ENCODE data around the gene UCHL5.

DNA sequence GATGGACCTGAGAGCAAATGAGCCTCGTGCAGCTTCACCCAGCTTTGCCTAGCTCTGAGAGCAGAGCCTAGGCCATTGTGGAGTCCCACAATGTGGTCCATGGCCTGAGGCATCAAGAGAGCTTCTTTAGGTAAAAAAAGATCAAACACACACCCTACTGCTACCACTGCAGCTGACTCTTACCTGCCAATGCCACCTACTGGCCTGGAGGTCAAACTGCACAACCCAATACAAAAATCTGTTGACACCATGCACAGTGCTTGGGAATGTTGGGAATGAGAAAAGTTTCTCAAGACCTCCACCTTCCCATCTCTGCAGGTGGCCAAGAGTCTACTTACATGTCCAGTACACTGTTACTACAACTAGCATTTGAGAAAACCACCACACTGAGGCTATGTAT, 60.6 kb downstream of the UCHL5 start:
- TF ChIP-seq, protein P1, sequence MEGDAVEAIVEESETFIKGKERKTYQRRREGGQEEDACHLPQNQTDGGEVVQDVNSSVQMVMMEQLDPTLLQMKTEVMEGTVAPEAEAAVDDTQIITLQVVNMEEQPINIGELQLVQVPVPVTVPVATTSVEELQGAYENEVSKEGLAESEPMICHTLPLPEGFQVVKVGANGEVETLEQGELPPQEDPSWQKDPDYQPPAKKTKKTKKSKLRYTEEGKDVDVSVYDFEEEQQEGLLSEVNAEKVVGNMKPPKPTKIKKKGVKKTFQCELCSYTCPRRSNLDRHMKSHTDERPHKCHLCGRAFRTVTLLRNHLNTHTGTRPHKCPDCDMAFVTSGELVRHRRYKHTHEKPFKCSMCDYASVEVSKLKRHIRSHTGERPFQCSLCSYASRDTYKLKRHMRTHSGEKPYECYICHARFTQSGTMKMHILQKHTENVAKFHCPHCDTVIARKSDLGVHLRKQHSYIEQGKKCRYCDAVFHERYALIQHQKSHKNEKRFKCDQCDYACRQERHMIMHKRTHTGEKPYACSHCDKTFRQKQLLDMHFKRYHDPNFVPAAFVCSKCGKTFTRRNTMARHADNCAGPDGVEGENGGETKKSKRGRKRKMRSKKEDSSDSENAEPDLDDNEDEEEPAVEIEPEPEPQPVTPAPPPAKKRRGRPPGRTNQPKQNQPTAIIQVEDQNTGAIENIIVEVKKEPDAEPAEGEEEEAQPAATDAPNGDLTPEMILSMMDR (conservative IDR thresholded peaks at IDR 0.05; ENCODE audit: low read length) = peak; percentile 75
- TF ChIP-seq EZH2phosphoT487 (IDR thresholded peaks at IDR 0.05; ENCODE audit: borderline replicate concordance, low read depth, low read length) = no peak
